Skeletal muscle satellite cell (primary cell): ENCODE measurements around the gene TXNRD2.

ENCODE experiments used
- H3K27me3 ChIP-seq: 2 replicates; pipeline ENCODE4 v1.7.0; 2013; ENCODE audit warnings: low read length; ENCODE audit not compliant: control insufficient read depth, insufficient read depth
- H3K36me3 ChIP-seq: 2 replicates; pipeline ENCODE4 v1.7.0; 2013; ENCODE audit warnings: mild to moderate bottlenecking, control low read depth, low read length; ENCODE audit not compliant: insufficient read depth
- H3K4me1 ChIP-seq: 2 replicates; pipeline ENCODE4 v1.7.0; 2013; ENCODE audit warnings: low read length; ENCODE audit not compliant: control insufficient read depth, insufficient read depth
- H3K4me2 ChIP-seq: 2 replicates; pipeline ENCODE4 v1.7.0; 2013; ENCODE audit warnings: mild to moderate bottlenecking, low read length
- H3K4me3 ChIP-seq: 2 replicates; pipeline ENCODE4 v1.7.0; 2013; ENCODE audit warnings: low read length
- H3K9ac ChIP-seq: 2 replicates; pipeline ENCODE4 v1.7.0; 2013; ENCODE audit warnings: mild to moderate bottlenecking, low read depth, low read length, moderate library complexity
- H3K9me3 ChIP-seq: replicated peaks from 2 replicates; pipeline ENCODE4 v1.7.0; 2013; ENCODE audit warnings: mild to moderate bottlenecking, control low read depth, low read length

The TXNRD2 gene

GRCh38 chr22:19871023-19871844 lies 70.4 kb downstream of the TXNRD2 start:
- H3K9me3 ChIP-seq, result no peaks in the 10 kb centered on the region
- H3K4me2 ChIP-seq, result no peak overlapping the region
- peaks cover 27% of the 10 kb centered on the region for H3K4me1 ChIP-seq
- peaks cover 10% of the 10 kb centered on the region for H3K36me3 ChIP-seq
- no peak overlapping the region for H3K9ac ChIP-seq
- H3K27me3 ChIP-seq, result no peaks in the 10 kb centered on the region
- no peak overlapping the region for H3K4me3 ChIP-seq

GRCh38 chr22:19870153-19871022 lies 71.2 kb downstream of the TXNRD2 start:
- H3K9ac ChIP-seq, result no peak overlapping the region
- peaks cover 7% of the 10 kb centered on the region for H3K36me3 ChIP-seq
- no peak overlapping the region for H3K4me3 ChIP-seq
- H3K27me3 ChIP-seq, result no peaks in the 10 kb centered on the region
- no peaks in the 10 kb centered on the region for H3K9me3 ChIP-seq
- H3K4me1 ChIP-seq, result peaks cover 22% of the 10 kb centered on the region
- H3K4me2 ChIP-seq, result no peak overlapping the region

DNA sequence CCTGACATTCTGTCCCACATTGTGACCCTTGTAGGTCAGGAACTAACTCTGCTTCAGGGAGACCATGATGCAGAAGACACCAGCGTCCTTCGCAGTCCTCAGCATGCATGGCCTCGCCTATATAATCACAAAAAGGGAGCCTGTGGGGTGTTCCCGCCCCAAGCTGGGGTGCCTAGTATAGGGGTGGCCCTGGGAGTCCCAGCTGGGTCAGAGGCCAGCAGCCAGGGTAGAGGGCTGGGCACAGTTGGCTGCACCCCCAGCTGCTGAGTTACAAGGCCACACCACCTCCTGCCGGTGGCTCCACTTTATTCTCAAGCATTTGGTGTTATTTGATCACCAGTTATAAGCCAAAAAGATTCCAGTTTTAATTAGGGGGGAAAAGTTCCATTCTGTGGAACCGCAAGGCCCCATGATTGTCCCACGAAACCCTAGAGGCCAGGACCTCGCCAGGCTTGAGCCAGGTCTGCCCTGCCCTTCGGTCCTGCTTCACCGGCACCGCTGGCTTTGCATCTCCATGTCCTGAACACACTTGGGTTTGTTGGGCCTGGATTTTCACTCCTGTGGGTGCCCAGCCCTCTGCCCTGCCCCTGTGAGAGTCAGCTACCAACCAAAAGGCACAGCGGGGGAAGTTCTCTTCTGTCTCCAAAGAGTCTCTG lies 72.0 kb downstream of the TXNRD2 start:
- Histone ChIP-seq H3K27me3 (no peaks in the 10 kb centered on the region), H3K4me2 (no peak overlapping the region), H3K9me3 (no peaks in the 10 kb centered on the region), H3K4me1 (peaks cover 18% of the 10 kb centered on the region), H3K9ac (no peak overlapping the region), H3K4me3 (no peak overlapping the region), H3K36me3 (no peaks in the 10 kb centered on the region)

- Histone ChIP-seq H3K9ac (no peak overlapping the region), H3K9me3 (no peaks in the 10 kb centered on the region), H3K4me1 (peaks cover 11% of the 10 kb centered on the region), H3K4me2 (no peak overlapping the region), H3K4me3 (no peak overlapping the region), H3K27me3 (no peaks in the 10 kb centered on the region), H3K36me3 (no peaks in the 10 kb centered on the region)
These were observed 72.7 kb downstream of the TXNRD2 start for GRCh38 chr22:19868773-19869471.

DNA sequence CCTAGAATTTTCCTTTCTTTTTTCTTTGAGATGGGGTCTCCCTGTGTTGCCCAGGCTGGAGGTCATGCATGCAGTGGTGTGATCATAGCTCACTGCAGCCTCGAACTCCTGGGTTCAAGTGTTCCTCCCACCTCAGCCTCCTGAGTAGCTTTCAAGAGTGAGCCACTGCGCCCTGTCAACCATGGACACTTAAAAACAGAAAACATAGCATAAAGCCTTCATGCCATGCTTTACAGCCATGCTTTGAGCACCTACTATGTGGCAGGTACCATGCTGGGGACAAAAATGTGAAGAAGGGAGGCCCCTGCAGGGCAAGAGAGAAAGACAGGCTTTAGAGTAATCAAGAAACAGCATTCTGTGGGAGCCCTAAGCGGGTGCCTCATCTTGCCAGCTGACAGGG lies 73.3 kb downstream of the TXNRD2 start:
- no peaks in the 10 kb centered on the region for H3K36me3 ChIP-seq
- no peaks in the 10 kb centered on the region for H3K27me3 ChIP-seq
- H3K4me3 ChIP-seq, result no peak overlapping the region
- peaks cover 6% of the 10 kb centered on the region for H3K4me1 ChIP-seq
- H3K9ac ChIP-seq, result no peak overlapping the region
- H3K4me2 ChIP-seq, result no peak overlapping the region
- no peaks in the 10 kb centered on the region for H3K9me3 ChIP-seq

GRCh38 chr22:19867617-19868016 lies 74.0 kb downstream of the TXNRD2 start:
- Histone ChIP-seq H3K27me3 (no peaks in the 10 kb centered on the region), H3K9ac (no peak overlapping the region), H3K4me3 (no peak overlapping the region), H3K4me2 (no peak overlapping the region), H3K9me3 (no peaks in the 10 kb centered on the region), H3K36me3 (no peaks in the 10 kb centered on the region), H3K4me1 (peaks cover 6% of the 10 kb centered on the region)

DNA sequence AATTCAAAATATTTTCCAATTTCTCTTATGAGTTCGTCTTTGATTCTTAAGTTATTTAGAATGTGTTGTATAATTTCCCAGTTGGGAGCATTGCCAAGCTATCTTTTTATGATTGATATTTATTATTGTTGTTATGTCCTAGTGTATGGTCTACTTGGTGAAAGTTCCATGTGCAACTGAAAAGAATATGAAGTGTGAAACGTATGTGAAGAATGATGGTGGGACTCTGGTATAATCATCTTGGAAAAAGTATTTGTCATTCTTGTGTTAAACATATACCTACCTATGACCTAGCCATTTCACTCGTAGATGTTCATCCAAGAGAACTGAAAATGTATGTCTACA lies 75.0 kb downstream of the TXNRD2 start:
- no peak overlapping the region for H3K9ac ChIP-seq
- no peaks in the 10 kb centered on the region for H3K9me3 ChIP-seq
- H3K4me3 ChIP-seq, result no peak overlapping the region
- H3K4me1 ChIP-seq, result peaks cover 6% of the 10 kb centered on the region
- H3K36me3 ChIP-seq, result no peaks in the 10 kb centered on the region
- no peaks in the 10 kb centered on the region for H3K27me3 ChIP-seq
- H3K4me2 ChIP-seq, result no peak overlapping the region

DNA sequence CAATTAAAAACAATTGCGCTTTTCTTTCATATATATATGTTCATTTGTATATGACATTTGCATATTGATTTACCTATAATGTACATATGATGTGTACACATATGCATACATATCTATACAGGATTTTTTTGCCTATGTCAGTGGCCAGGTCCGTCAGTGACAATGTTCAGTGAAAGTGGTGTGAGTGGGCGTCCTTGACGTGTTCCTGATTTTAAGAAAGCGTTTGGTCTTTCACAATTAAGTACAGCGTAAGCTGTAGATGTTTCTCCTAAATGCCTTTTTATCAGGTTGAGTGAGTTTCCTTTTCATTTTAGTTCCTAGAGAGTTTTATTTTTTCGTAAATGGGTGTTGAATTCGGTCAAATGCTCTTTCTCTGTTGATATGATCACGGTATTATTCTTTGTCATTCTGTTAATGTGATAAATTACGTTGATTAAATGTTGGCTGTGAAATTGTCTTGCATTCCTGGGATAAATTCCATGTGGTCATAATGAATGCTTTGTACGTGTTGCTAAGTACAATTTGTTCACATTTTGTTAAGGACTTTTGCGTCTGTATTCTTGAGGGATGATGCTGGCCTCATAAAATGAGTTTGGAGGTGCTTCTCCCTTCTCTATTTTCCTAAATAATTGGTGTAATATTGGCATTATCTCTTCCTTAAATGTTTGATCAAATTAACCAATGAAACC lies 76.3 kb downstream of the TXNRD2 start:
- no peaks in the 10 kb centered on the region for H3K9me3 ChIP-seq
- H3K4me2 ChIP-seq, result peak overlapping the region; percentile 47

DNA sequence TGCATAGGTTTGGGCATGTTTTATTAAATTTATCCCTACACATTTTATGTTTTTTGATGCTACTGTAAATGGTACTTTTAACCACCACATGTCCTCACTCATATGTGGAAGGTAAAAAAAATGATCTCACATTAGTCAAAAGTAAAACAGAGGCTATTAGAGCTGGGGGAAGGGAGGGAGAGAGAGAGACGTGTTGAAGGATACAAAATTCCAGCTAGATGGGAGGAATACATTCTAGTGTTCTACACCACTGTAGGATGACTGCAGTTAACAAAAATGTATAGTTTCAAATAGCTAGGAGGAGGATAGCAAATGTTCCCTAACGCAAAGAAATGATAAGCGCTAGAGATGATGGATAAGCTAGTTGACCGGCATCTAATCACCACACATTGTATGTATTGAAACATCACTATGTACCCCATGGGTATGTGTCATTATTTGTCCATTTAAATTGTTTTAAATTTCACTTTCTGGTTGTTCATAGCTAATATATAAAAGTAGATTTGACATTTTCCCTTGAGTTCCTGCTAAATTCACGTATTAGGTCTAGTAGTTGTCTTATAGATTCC lies 77.0 kb downstream of the TXNRD2 start:
- no peaks in the 10 kb centered on the region for H3K36me3 ChIP-seq
- no peaks in the 10 kb centered on the region for H3K9me3 ChIP-seq
- no peaks in the 10 kb centered on the region for H3K27me3 ChIP-seq

More for the DNA sequence above, 76.3 kb downstream of the TXNRD2 start:
- Histone ChIP-seq H3K4me1 (peaks cover 6% of the 10 kb centered on the region), H3K27me3 (no peaks in the 10 kb centered on the region), H3K36me3 (no peaks in the 10 kb centered on the region), H3K9ac (peak overlapping the region; percentile 5), H3K4me3 (no peak overlapping the region)

DNA sequence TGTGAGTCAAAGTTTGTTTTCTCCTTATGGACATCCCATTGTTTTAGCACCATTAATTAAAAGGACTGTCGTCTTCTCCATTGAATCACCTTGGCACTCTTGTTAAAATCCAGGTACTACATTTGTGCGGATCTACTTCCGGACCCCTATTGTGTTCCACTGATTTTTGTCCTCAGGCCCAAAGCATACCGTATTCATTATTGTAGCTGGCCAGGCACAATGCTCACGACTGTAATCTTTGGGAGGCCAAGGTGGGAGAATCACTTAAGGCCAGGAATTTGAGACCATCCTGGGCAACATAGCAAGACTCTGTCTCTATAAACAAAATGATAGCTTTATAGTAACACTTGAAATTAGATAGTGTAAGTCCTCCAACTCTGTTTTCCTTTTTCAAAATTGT lies 78.0 kb downstream of the TXNRD2 start:
- H3K4me3 ChIP-seq, result no peak overlapping the region
- no peaks in the 10 kb centered on the region for H3K27me3 ChIP-seq
- H3K9me3 ChIP-seq, result no peaks in the 10 kb centered on the region
- no peak overlapping the region for H3K4me2 ChIP-seq
- no peaks in the 10 kb centered on the region for H3K36me3 ChIP-seq
- peaks cover 6% of the 10 kb centered on the region for H3K4me1 ChIP-seq
- no peak overlapping the region for H3K9ac ChIP-seq

More for the DNA sequence above, 77.0 kb downstream of the TXNRD2 start:
- H3K4me1 ChIP-seq, result peaks cover 6% of the 10 kb centered on the region
- H3K4me3 ChIP-seq, result no peak overlapping the region
- H3K9ac ChIP-seq, result no peak overlapping the region
- no peak overlapping the region for H3K4me2 ChIP-seq
